Osteoblast (primary cell): ENCODE measurements around the gene SNRK. TPM values are rescaled to one million over a fixed set of nuclear protein-coding genes. Genes with fewer than 3 reads are reported as not detected.

Experiments used
- DNase-seq: peaks from one replicate; pipeline ENCODE4 v3.0.0; 2011; ENCODE audit warnings: low spot score, mixed read lengths; ENCODE audit not compliant: insufficient read length; ENCODE audit errors: missing footprints
- H2AFZ ChIP-seq: 2 replicates; pipeline ENCODE4 v1.6.0; 2011; ENCODE audit warnings: mild to moderate bottlenecking, low read length
- H3K27ac ChIP-seq: 2 replicates; pipeline ENCODE4 v1.5.1; 2011; ENCODE audit warnings: mild to moderate bottlenecking, low read depth, low read length, moderate library complexity
- H3K27me3 ChIP-seq: 2 replicates; pipeline ENCODE4 v1.6.0; 2012; ENCODE audit warnings: mild to moderate bottlenecking, control low read depth, inconsistent platforms, low read length, moderate library complexity; ENCODE audit not compliant: insufficient read depth
- H3K36me3 ChIP-seq: 2 replicates; pipeline ENCODE4 v1.5.1; 2011; ENCODE audit warnings: mild to moderate bottlenecking, low read length, control low read depth, moderate library complexity; ENCODE audit not compliant: insufficient read depth
- H3K4me1 ChIP-seq: 2 replicates; pipeline ENCODE4 v1.5.1; 2011; ENCODE audit warnings: mild to moderate bottlenecking, low read length, control low read depth, moderate library complexity; ENCODE audit not compliant: insufficient read depth
- H3K4me2 ChIP-seq: 2 replicates; pipeline ENCODE4 v1.6.0; 2011; ENCODE audit warnings: mild to moderate bottlenecking, low read length; ENCODE audit not compliant: insufficient read depth
- H3K4me3 ChIP-seq: fragments of 200-600 bp; sonication (generic); 3 replicates; pipeline ENCODE4 v1.5.1; 2012; ENCODE audit warnings: mild to moderate bottlenecking, low read length, inconsistent platforms; ENCODE audit not compliant: insufficient read depth
- H3K79me2 ChIP-seq: 2 replicates; pipeline ENCODE4 v1.6.0; 2012; ENCODE audit warnings: mild to moderate bottlenecking, low read length, control low read depth, inconsistent platforms; ENCODE audit not compliant: insufficient read depth
- H3K9me3 ChIP-seq: 2 replicates; pipeline ENCODE4 v1.5.1; 2011; ENCODE audit warnings: low read depth, low read length, control low read depth
- H4K20me1 ChIP-seq: 2 replicates; pipeline ENCODE4 v1.6.0; 2012; ENCODE audit warnings: mild to moderate bottlenecking, low read length, control low read depth; ENCODE audit not compliant: insufficient read depth
- CTCF ChIP-seq: IDR thresholded peaks from 2 replicates; pipeline ENCODE4 v1.5.1; 2011; ENCODE audit warnings: mild to moderate bottlenecking, low read depth, low read length, moderate library complexity; ENCODE audit errors: extremely low read depth
- total RNA-seq: library from RNA; depleted of rRNA; stranded (reverse); fragments of >200 nt; gene quantifications from 2 replicates; pipeline ENCODE4 v1.2.3, GENCODE V29; 2012

Gene SNRK
- total RNA-seq, 1 donor, result 26.1 TPM

- Histone ChIP-seq H3K4me2 (no peak overlapping the region), H3K4me3 (no peak overlapping the region), H3K27me3 (peaks cover 10% of the 10 kb centered on the region), H3K9me3 (no peaks in the 10 kb centered on the region), H2AFZ (no peak overlapping the region), H3K36me3 (no peaks in the 10 kb centered on the region), H3K4me1 (no peaks in the 10 kb centered on the region), H3K27ac (no peak overlapping the region), H3K79me2 (no peaks in the 10 kb centered on the region), H4K20me1 (no peaks in the 10 kb centered on the region)
- DNase-seq, result no peak
- TF ChIP-seq CTCF, result no peak
Measured at GRCh38 chr3:43254125-43254524, 32.2 kb upstream of the SNRK start.

- H3K9me3 ChIP-seq, result no peaks in the 10 kb centered on the region
- no peak overlapping the region for H3K4me2 ChIP-seq
- H3K4me1 ChIP-seq, result no peaks in the 10 kb centered on the region
- H3K27me3 ChIP-seq, result peaks cover 10% of the 10 kb centered on the region
- no peak for DNase-seq
- H3K4me3 ChIP-seq, result no peak overlapping the region
- TF ChIP-seq CTCF, result no peak
- H2AFZ ChIP-seq, result no peak overlapping the region
- H3K27ac ChIP-seq, result no peak overlapping the region
- H3K79me2 ChIP-seq, result no peaks in the 10 kb centered on the region
- no peaks in the 10 kb centered on the region for H3K36me3 ChIP-seq
- H4K20me1 ChIP-seq, result no peaks in the 10 kb centered on the region
Measured at GRCh38 chr3:43255662-43256061, 30.7 kb upstream of the SNRK start.

GRCh38 chr3:43256714-43257461 is 29.5 kb upstream of the SNRK start:
- TF ChIP-seq CTCF, result no peak
- DNase-seq, result no peak
- H3K9me3 ChIP-seq, result no peaks in the 10 kb centered on the region
- no peak overlapping the region for H3K4me3 ChIP-seq
- peaks cover 10% of the 10 kb centered on the region for H3K27me3 ChIP-seq
- H3K27ac ChIP-seq, result no peak overlapping the region
- H3K36me3 ChIP-seq, result no peaks in the 10 kb centered on the region
- no peaks in the 10 kb centered on the region for H3K4me1 ChIP-seq
- no peaks in the 10 kb centered on the region for H3K79me2 ChIP-seq
- H2AFZ ChIP-seq, result no peak overlapping the region
- no peak overlapping the region for H3K4me2 ChIP-seq
- H4K20me1 ChIP-seq, result no peaks in the 10 kb centered on the region

GRCh38 chr3:43257850-43258249 is 28.5 kb upstream of the SNRK start:
- no peak overlapping the region for H3K4me2 ChIP-seq
- no peak for TF ChIP-seq CTCF
- no peaks in the 10 kb centered on the region for H3K36me3 ChIP-seq
- peaks cover 11% of the 10 kb centered on the region for H3K27me3 ChIP-seq
- H3K27ac ChIP-seq, result no peak overlapping the region
- no peaks in the 10 kb centered on the region for H3K4me1 ChIP-seq
- no peak for DNase-seq
- H4K20me1 ChIP-seq, result no peaks in the 10 kb centered on the region
- no peak overlapping the region for H2AFZ ChIP-seq
- H3K9me3 ChIP-seq, result no peaks in the 10 kb centered on the region
- no peaks in the 10 kb centered on the region for H3K79me2 ChIP-seq
- H3K4me3 ChIP-seq, result no peak overlapping the region
